ENCODE data around the gene RALGAPB.

The RALGAPB gene

DNA sequence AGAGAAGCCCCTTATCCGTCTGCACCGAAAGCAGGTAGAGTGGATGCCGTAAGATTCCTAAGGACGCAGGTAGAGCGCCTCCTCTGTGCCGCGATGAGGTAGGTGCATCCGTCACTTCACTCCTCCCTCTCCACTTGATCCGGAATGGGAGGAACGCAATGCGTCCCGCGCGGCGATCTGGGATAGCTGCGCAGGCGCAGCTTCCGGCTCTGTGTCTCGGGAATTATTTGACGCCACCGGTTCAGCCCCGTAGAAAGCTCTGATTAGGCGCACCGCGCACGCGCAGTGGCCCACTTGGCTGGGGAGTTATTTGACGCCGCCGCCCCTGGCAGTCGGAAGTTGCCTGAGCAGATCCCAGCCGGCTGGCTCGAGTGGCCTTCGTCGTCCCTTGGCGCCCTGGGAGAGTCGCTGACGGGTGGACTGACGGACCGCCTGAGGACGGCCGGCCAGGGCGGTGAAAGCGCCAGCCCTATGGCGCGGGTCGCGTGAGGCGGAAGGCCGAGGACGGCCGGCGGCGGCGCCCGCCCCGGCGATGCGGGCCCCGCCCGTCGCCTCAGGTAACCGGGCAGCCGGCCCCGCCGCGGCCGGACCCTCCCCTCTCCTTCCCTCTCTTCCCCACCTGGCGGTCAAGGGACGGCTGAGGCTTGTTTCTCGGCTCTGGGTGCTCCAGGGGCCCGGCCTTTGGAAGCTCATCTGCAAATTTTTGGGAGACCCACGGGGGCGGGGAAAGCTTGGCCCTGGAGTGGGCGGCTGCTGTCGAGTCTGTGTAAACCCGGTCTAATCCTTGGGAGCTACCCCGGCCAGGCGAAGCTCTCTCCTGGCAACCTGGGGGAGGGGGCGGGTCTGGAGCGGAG lies at the start of gene RALGAPB:
Gene RALGAPB, plus strand, starts transcription at position 331 of the 854 bp plus-strand sequence. CDS start 15,590 bp downstream, outside the sequence.
- TF ChIP-seq, protein P1, sequence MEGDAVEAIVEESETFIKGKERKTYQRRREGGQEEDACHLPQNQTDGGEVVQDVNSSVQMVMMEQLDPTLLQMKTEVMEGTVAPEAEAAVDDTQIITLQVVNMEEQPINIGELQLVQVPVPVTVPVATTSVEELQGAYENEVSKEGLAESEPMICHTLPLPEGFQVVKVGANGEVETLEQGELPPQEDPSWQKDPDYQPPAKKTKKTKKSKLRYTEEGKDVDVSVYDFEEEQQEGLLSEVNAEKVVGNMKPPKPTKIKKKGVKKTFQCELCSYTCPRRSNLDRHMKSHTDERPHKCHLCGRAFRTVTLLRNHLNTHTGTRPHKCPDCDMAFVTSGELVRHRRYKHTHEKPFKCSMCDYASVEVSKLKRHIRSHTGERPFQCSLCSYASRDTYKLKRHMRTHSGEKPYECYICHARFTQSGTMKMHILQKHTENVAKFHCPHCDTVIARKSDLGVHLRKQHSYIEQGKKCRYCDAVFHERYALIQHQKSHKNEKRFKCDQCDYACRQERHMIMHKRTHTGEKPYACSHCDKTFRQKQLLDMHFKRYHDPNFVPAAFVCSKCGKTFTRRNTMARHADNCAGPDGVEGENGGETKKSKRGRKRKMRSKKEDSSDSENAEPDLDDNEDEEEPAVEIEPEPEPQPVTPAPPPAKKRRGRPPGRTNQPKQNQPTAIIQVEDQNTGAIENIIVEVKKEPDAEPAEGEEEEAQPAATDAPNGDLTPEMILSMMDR (conservative IDR thresholded peaks at IDR 0.05): peak; percentile 58
- peak within 1 kb of the TSS; percentile 87 for H3K27ac ChIP-seq

DNA sequence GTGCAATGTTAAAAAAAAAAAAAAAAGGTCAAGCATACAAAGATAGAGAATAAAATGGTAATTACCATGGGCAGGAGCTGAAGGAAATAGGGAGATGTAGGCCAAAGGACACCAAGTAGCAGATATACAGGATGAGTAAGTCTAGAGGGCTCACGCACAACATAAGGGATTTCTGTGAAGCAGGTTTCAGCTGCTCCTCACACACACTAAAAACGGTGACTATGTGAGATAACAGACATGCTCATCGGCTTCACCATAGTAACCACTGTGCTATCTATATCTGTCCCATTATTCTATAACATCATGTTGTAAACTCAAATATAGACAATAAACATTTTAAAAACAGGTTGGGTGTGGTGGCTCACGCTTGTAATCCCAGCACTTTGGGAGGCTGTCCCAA lies 49.1 kb upstream of the RALGAPB start:
- H3K27ac ChIP-seq: no peak overlapping the region
- TF ChIP-seq, protein P1 (conservative IDR thresholded peaks at IDR 0.05): no peak

DNA sequence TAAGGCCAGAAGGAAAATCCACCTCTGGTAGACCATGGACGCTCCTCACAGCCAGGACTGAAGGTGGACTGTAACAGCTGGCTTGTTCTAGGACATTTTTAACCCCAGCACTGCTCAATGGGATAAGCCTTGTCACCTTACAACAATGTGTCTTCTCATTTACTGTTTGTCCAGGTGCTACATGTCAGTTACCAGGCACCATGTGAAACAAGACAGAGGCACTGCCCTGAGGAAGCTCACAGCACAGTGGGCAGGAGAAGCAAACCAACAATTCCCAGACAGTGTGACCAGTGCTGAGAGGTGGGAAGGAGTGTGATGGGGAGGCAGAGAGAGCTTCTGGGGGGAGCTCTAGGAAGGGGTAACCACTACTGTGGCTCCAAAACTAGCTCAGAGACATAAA lies 48.2 kb upstream of the RALGAPB start:
- no peak overlapping the region for H3K27ac ChIP-seq
- TF ChIP-seq, protein P1 (conservative IDR thresholded peaks at IDR 0.05): no peak

DNA sequence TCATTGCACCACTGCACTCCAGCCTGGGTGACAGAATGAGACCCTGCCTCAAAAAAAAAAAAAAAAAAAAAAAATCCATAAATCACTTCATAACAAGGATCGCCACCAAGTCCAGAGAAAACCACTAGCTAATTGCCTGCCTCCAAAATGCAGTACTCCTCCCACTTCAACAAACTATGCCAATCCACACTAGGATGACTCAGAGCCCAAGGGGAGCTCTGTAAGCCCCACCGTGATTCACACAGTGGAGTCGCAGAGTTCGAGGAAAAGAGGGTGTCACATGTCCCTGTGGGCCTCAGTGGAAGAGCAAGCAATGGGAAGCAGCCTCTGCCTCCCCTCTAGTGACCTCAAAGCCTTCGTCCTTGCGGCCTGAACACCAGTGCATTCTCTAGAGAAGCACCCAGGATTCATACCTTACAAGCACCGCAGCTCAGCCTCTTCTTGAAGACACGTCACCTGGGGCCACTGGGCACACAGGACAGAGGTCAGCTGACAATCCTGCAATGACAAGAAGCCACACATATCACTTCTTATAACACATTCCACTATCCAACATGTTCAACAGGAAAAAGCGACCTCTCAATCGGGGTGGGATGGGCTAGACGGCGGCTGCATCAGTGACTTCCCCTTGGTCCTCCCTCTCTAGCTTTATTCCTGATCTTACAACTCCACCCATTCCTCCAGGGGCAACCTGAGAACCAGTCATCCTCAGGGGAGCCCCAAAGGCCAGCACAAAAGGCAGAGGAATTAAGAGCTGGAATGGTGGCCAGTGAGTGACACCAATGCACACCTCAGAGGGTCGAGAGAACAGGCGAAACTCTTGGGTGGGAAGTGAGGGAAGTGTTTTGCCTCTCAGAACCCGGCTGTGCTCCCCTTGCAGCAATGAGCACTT lies 46.4 kb upstream of the RALGAPB start:
- H3K27ac ChIP-seq: no peak overlapping the region
- TF ChIP-seq, protein P1 (conservative IDR thresholded peaks at IDR 0.05): no peak

DNA sequence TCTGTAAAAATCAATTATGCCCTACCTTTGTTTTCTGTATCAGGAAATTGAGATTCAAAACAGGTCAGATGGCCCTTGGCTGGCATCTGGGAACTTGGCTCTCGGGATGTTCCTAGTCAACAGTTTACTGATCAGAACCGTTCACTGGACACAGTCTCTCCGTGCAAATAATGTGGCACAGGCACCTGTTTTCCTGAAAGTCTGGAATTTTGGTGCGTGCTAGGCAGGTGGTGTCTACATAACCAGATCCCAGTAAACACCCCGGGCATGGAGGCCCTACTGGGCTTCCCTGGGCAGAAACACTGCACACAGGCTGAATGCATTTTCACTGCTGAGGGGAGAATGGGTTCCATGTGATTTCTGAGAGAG lies 45.0 kb upstream of the RALGAPB start:
- H3K27ac ChIP-seq: peak overlapping the region; percentile 4
- TF ChIP-seq, protein P1 (conservative IDR thresholded peaks at IDR 0.05): no peak

DNA sequence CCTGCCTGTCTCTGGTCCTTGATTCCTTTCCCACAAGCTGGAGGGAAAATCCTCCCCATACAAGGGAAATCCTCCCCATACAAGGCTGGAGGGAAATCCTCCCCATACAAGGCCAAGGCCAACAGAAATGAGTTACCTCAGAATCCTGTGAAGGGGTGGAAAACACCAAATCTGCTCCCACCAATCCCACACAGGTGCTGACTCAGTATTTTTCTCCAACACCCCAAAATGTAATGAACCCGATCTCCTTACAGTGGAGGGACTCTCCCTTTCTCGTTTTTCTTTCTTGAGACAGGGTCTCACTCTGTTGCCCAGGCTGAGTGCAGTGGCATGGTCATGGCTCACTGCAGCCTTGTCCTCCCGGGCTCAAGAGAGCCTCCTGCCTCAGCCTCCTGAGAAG lies 43.8 kb upstream of the RALGAPB start:
- H3K27ac ChIP-seq: peak overlapping the region; percentile 28; the same call in 1 of the 2 replicates
- TF ChIP-seq, protein P1 (conservative IDR thresholded peaks at IDR 0.05): no peak

DNA sequence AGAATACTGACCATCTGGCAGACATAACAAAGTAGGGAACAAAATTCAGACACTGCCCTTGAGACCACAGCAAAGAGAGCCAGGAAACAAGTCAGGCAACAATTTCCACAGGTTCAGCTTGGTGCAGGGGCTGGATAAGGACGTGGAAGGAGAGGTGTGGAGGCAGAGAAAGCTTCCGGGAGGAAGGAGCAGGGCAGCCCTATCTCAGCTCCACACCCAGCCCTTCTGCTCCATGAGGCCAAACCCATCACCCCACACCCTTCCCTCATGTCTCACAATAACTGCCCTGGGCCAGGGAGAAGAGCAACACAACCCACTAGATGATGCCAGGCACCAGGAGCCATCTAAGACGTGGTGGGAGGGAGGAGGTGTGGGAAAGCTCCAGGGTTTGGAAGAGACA lies 43.3 kb upstream of the RALGAPB start:
- TF ChIP-seq, protein P1 (conservative IDR thresholded peaks at IDR 0.05): no peak
- H3K27ac ChIP-seq: peak overlapping the region; percentile 28; the same call in 1 of the 2 replicates

Data from VCaP (cell line).